A549 treated with GW870086 at 1 μM for 4 hours (cell line): ENCODE measurements around the gene PCGF3. TPM values are rescaled to one million over a fixed set of nuclear protein-coding genes. Genes with fewer than 3 reads are reported as not detected.

Experiments used
- total RNA-seq: library from RNA; stranded (reverse); fragments of 200-300 nt; extraction: Qiagen RNA extraction; gene quantifications from 5 replicates; pipeline ENCODE4 v1.2.3, GENCODE V29; 2022; ENCODE audit warnings: low read depth

The PCGF3 gene
- total RNA-seq = 16.2 to 24.1 TPM (median 21.3 TPM) in 5 replicates

GRCh38 chr4:705278-706082 lies at the start of gene PCGF3:
Gene PCGF3 (plus strand): TSS chr4:705832. CDS start chr4:733681, 27,849 bp downstream.

GRCh38 chr4:674172-675035 lies 31.2 kb upstream of the PCGF3 start, which contains the start of the genes ATP5ME and MYL5:
Gene ATP5ME (minus strand): TSS chr4:674276. CDS start chr4:674247, 29 bp downstream.
Gene MYL5 (plus strand): TSS chr4:674542. CDS start chr4:678027, 3,485 bp downstream.

GRCh38 chr4:688854-689681 lies 16.6 kb upstream of the PCGF3 start, which contains the start of gene SLC49A3:
Gene SLC49A3 (minus strand): TSS chr4:689151. CDS start chr4:689127, 24 bp downstream.

Other genes with a start within 250 kb of the PCGF3 start
- gene ZNF721, start 206.7 kb upstream of the PCGF3 start, total RNA-seq = 12.1 to 16.1 TPM (median 15.8 TPM) in 5 replicates
- 20.9 to 27.9 TPM (median 23.9 TPM) in 5 replicates for gene PIGG, start 206.6 kb upstream of the PCGF3 start, total RNA-seq
- not detected in 5 replicates for gene TMEM271, start 129.5 kb upstream of the PCGF3 start, total RNA-seq
- gene PDE6B, start 80.3 kb upstream of the PCGF3 start, total RNA-seq = not detected in 5 replicates
- 352 to 470 TPM (median 373 TPM) in 5 replicates for gene ATP5ME, start 31.6 kb upstream of the PCGF3 start, total RNA-seq
- 9.4 to 14.5 TPM (median 10.4 TPM) in 5 replicates for gene MYL5, start 31.3 kb upstream of the PCGF3 start, total RNA-seq
- gene SLC49A3, start 16.7 kb upstream of the PCGF3 start, total RNA-seq = 0.08 to 0.39 TPM (median 0.14 TPM) in 4 of 5 replicates, not detected in the other
- 0.25 to 1.2 TPM (median 0.44 TPM) in 5 replicates for gene CPLX1, start 120.3 kb downstream of the PCGF3 start, total RNA-seq
- 36.0 to 50.8 TPM (median 50.3 TPM) in 5 replicates for gene GAK, start 226.5 kb downstream of the PCGF3 start, total RNA-seq
- 8.1 to 10.2 TPM (median 9.6 TPM) in 5 replicates for gene TMEM175, start 226.6 kb downstream of the PCGF3 start, total RNA-seq